AG08396 (cell line): ENCODE measurements around the gene IER5L.
"Not testable (repeated sequence)": the region's sequence is repeated elsewhere in the genome, so short reads cannot be mapped to it uniquely, and the experiment has no call there.

ENCODE experiments used
- DNase-seq: peaks from one replicate; pipeline ENCODE4 v3.0.0; 2012; ENCODE audit warnings: low spot score, mixed read lengths

IER5L gene

DNA sequence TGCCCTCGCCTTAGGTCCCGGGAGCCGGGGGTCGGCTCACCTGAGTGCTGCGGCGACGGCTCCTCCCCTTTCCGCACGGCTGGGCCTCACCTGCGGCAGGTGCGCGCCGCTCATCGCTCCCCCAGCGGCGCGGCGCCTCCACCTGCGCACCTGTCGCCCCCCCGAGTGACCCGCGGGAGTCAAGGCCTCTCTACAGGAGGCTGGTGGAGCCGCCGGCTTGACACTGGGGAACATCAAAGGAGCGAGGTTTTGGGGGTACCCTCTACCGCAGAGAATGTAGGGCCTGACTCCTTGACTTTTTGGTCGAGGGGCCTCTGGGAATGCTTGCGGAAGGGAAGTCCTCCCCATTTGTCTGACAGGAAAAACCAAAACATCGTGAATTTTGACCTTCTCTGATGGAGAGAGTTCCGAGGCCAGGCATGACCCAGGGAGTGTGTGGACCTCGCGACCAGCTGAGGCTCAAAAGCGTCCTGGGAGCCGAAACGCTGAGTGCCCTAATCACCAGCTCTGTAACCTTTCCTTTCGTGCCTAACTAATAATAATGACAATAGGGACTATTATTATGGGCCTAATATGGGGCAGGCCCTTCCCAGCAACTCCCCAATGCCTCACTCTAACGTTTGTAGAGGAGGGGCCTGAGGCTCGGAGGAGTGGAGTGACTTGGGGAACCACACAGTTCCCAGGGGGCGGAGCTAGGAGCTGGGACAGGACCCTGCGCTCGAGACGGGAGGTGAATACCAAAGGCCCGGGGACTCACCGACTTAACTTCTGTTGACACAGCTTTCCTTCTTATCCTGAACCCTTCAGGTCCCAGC lies 714 bp upstream of the IER5L start:
- DNase-seq, result no peak

DNA sequence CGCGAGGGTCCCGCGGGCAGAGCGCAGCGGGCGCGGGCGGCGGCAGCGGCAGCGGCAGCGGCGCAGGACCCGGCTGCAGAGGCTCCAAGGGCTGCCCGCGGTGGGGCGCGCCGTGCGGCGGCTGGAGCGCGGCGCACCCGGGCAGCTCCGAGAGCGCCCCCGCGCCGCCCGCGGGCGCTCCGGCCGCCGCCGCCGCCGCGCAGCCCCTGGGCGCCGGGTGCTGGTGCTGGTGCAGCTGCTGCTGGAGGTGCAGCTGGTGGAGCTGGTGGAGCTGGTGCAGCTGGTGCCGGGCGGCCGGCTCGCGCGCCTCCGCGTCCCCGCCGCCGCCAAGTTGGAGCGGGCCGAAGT lies 644 bp downstream of the IER5L start:
- peak; percentile 54 for DNase-seq

DNA sequence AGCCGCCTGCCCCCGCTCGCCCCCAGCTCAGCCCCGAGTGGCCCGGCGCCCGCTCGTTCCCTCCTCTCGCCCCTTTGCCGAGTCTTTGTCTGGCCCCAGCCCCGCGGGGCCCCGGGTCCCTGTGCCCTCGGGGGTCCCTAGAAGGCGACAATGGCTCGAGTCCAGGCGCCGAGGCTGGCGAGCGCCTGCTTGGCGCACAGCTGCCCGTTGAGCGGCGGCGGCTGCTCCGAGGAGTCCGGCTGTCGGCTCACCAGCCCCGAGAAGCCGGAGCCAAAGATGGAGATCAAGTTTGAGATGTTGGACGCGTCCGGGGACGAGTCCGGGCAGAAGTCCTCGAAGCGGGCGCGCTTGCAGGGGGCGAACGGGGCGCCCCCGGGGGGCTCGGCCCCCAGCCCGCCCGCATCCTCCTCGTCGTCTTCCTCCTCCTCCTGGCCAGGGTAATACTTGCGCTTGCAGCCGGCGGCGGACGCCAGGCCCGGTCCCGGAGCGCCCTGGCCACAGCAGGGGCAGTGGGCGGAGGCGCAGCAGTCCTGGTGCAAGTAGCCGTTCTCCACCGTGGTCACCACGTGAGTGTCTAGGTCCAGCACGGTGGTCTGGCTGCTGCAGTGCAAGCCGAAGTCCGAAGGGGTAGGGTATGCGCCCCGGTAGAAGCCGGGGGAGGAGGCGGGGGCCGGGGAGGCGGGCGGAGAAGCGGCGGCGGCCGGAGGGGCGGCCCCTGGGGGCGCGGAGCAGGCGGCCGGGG lies 1.2 kb downstream of the IER5L start:
- peak; percentile 38 for DNase-seq

DNA sequence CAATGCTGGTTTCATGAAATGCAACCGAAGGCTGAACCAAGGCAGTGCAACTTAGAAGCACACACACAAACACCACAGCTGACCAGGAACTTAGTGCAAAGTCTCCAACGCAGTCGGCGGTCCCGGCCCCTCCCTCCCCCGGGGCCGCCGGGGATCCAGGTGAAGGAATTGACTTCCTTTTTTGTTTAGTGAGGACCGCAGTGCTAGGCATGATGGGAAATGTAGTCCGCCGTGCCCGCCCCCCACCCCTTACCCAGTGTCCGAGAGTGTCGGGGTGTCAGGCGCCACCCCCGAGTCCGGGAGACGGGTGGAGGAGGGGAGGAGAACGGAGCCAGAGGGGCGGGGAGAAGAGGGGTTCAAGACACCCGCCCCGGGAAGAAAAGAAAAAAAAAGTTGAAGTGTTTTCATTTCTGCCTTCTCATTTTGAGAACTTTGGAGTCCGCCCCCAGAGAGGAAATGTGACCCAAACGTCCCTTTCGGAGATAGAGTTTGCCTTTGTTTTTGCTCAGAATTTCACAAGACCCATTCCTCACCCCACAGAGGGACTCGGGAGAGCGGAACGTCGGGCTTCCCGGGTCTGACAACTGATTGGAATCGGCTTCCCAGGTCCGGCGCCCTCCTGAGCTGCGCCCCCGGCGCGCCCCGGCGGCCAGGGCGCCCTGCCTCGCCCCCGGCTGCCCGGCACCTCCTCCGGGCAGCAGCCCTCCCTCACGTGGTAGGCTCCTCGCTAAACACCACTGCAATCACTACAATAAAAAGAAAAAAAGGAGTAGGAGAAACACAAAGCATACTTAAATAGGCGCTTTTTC lies 2.0 kb downstream of the IER5L start:
- peak; percentile 87 for DNase-seq

DNA sequence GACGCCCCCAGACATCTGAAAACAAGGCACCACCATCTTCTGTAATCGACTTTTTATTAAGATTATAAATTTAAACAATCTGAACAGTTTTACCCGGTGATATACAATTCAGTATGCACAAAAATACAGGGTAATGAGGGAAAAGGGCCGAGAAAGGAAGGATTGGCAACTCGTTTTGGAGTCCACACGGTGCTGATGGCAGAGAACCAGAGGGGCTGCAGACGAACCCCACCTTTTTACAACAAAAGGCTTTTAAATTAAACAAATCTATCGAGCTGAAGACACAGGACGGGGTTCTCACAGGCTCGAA lies 2.6 kb downstream of the IER5L start:
- no peak for DNase-seq

DNA sequence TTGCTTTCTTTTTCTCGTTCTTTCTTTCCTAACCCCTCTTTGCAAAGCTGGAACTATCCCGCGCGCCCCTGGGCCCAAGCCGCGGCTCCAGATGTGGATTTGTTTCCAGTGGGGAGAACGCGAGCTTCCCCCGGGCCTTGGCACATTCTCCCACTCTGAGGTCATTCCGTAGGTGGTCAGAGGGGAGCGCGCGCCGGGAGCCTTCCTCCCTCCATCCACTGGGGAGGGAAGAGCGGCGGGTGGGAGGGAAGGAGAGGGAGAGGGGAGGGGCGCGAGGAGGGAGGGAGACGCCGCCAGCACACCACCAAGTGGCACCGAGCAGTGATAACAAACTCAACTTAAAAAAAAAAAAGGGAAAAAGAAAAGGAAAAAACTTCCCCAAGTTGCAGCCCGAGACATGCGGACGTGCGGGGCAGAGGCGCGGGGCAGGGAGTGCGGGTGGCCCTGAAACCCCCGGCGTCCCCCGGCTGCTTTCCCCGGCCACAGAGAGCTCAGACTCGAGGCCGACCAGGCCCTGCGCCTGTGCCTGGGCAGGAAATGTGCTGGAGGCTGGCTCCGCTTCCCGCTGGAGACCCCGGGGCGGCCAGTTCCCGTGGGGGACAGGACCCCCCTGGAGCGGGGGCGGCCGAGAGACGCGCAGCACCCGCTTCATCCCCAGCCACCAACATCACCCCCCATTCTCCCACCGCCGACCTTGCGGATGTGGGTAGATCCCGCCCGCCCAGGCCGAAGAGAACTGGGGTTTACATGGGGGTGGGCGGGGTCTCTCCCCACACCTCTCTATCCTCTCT lies 3.1 kb downstream of the IER5L start:
- peak; percentile 92 for DNase-seq

DNA sequence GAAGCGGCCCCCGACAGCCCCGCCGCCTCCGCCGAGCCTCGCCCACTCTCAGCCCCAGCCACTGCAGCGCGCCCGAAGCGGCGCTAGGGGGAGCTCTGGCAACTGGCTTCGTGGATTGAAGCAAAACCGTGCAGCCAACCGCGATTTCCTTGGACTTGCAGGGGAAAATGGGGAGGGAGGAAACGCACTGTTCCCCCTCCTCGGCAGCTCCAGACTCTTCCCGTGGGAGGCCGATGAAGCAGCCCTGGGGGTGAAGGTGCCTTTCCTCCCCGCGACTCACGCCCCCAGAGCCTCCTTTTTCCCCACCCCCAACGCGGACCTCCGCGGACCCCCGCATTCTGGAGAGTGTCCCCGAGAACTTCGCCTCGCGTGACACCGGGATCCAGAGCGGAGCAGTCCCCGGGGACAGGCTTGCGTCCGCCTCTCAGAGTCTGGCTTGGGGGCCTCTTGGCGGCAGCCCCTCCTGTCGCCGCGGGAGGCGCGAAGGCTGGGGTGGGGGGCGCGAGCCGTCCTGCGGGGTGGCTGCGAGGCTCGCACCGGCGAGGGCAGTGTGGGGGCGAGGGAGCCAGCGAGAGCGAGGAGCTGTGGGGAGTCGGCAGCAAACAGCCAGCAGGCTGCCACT lies 3.8 kb downstream of the IER5L start:
- DNase-seq, result peak; percentile 91

DNA sequence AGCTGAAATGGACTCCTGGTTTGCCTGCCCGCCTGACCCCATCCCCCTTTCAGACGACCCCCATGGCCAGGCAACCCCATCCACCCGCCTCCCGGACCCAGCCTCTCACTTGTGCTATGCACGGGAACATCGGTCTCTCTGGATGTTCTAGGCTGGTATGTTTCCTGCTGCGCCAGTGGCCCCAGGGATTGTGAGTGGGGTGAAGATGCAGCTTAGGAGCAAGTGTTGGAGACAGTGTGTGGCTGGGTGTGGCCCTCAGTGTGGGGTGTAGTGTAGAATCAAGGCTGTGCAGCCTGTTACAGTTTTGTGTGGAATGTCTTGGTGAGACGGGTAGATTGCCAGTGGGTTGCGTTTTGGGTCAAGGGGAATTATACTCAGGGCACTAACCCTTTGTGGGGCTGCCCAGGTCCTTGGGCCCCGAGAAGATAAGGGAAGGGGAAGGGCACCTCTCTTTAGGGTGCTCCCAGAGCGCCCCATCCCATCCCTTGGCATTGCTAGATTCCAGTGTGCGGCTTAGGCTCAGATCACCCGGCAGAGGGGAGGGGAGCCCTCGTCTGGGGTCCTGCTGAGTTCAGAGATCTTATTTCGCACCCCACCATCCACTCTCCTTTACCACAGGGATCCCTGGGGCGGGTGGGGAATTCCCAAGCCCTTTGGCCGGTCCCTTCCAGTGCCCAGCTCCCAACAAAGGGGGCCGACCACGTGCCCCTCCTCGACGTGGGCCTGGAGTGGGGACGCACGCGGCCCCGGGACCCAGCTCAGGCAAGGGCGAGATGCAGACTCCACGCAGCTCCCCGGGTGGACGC lies 4.6 kb downstream of the IER5L start:
- DNase-seq, result no peak

DNA sequence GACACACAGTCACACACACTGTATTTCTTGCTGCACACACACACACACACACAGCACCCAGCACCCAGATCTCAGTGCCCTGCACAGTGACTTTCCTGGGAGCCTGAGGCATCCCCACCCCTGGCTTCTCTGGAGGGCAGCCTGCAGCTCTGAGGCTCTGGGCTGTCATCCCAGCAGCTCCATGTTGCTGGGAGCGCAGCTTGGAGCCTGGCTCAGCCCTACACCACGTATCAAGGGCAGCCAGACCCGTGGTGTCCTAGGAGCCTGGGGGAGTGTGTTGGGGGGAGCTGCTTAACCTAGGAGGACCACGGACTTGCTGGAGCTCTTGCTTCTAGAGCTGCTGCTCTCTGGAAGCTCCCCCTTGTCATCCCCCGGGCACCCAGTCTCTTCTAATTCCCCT lies 5.2 kb downstream of the IER5L start:
- DNase-seq, result no peak

DNA sequence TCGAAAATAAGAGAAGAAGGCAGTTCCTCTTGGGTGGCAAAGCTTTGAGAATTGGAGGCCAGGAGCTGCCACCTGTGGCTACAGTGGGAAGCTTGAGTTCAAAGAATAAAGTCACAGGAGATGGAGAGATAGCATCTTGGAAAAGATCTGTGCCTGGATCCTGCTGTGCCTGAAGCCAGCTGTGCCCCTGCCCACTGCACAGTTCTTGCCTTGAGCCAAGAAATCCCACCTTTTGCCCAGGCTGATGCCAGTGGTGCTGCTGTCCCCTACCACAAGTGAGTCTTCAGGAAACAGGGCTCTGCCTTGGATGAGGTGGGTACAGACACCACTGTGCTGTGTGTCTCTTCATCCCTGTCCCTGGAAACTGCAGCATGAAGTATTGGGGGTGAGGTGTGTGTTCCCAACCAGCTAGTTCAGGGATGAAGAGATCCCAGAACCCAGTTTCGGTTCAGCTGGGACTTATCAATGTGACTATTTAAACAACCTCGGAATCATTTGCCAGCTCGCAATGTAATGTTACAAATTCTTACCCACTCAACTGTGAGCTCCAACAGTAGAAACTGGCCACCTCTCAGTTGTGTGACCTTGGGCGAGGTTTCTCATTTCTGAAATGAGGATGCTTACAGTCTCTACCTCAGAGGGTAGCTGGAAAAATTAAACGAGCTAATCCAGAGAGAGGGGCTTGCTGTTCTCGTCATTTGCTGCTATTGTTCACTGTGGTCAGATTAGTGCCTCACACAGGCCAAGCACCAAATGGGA lies 5.9 kb downstream of the IER5L start:
- DNase-seq, result no peak

DNA sequence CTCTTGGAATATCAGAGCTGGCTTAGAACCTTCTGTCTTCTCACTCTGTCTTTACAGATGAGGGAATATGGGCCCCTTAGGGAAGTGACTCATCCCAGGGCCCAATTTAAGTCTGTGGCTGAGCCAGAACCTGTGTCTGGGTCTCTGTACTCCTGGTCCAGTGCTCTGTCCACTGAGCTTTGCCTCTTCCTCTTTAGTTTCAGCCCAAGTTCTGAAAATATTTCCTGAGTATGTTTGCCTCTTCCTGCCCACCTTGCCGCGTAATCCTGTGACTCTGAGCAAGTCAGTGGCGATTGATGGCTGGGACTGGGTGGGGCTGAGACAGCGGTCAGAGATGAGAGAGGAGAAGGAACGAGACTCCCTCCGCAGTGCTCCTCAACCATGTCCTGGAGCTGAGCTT lies 7.8 kb downstream of the IER5L start:
- no peak for DNase-seq

DNA sequence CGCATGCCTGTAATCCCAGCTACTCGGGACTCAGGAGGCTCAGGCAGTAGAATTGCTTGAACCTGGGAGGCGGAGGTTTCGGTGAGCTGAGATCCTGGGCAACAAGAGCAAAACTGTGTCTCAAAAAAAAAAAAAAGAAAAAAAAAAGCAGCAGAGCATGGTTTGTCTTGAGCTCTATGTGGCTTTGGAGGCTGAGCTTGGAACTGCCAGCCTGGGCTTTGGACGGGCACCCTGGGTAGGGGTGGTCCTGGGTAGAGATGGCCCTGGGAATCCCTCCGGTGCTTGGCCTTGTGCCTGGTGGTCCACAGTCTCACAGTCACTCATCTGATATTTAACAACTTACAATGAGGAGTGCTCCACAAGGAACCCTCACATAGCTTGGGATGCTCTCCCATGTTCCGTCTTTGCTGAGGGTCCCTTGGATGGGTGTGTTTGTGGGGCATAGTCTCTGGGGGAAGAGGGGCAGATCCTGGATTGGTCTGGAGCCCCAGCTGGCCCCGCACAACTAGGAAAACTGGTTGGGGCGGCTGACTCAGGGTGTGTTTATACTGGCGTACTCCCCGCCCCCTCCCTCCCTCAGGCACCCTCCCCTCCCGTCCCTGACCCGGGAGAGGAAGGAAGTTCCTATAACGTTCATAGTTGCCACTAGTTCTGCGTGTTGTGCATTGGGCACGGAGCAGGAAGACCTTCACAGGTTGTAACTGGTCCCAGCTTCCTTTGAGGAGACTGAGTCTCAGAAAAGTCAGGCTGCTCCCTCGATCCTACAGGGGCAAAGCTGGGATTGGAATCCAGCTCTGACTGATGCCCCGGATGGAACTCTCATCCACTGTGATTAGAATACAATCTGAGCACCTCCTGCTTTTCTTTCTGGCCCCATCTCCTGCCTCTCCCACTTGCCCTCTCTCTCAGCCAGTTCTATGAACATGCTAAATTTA lies 11.2 kb downstream of the IER5L start:
- DNase-seq, result peak; percentile 91

DNA sequence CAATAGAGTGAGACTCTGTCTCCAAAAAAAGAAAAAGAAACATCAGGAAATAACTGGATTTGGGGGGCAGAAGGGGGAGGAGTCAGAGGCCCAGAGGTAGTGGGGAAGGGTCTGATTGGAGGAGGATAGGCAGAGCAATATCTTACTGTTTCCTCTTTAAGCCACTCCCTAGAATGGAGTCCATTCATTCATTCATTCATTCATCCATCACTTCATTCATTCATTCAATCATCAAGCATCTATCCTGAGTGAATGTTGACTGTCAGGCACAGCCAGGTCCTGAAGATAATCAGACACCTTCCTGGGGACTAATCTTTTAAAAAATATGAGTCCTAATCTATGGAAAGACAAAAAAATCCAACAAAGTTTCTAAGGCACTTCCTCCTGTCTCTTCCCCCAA lies 12.9 kb downstream of the IER5L start:
- no peak for DNase-seq

DNA sequence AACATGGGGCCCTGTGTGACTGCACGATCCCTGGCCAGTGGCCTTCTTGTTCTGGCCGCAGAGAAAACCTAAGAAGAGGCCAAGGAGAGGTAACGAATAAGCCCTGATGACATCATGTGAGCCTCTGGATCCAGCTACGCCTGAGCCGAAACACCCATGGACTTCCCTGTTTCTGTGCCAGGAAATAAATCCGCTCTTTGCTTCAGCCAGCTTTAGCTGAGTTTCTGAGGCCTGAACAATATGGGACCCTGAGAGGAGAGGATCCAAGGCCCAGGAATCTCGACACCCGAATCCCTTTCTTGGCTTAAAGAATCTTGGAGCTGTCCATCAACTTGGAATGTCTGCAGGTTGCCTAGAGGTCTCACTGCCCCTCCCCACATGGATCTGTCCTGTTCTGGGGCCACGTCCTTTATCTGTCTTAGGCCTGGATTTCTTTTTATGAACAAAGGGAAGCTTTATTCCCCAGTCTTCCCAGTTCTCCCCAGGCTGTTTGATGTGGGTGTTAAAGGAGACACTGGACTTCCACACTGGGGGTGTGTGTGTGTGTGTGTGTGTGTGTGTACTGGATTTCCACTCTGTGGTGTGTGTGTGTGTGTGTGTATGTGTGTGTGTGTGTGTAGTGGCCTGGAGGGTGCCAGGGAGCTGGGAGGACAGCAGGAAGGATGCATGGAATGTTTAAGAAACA lies 13.7 kb downstream of the IER5L start:
- peak; percentile 49 for DNase-seq

DNA sequence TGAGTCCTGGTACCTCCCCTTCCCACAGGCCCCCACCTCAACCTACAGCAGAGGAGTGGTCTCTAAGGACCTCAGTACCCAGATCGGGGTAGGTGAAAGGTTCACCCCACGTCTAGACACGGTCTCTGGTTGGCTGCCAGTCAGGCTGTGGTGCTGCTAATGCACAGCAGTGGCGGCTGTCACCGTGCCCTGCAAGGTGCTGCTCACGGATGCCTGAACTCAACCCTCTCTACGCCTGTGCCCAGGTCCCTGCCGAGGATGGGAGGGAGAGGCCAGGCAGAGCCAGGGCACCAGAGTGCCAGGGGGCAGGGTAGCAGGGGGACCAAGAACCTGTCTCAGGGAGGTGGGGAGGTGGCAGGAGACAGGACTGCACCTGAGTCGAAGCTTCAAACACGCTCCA lies 14.3 kb downstream of the IER5L start:
- DNase-seq, result no peak

DNA sequence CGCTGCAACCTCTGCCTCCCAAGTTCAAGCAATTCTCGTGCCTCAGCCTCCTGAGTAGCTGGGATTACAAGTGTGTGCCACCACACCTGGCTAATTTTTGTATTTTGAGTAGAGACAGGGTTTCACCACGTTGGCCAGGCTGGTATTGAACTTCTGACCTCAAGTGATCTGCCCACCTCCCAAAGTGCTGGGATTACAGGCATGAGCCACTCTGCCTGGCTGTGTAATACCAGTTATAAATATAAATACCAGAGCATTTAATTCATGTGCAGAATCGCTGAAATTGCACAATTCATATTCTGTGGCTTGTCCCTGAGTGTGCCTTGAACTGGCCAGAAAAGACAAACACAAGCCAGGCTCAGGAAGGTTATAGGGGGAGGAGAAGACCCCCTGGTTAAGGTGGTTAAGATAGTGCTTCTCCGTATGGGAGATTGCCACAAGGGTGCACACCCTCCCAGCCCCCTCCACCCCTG lies 14.8 kb downstream of the IER5L start:
- not testable (repeated sequence) for DNase-seq

DNA sequence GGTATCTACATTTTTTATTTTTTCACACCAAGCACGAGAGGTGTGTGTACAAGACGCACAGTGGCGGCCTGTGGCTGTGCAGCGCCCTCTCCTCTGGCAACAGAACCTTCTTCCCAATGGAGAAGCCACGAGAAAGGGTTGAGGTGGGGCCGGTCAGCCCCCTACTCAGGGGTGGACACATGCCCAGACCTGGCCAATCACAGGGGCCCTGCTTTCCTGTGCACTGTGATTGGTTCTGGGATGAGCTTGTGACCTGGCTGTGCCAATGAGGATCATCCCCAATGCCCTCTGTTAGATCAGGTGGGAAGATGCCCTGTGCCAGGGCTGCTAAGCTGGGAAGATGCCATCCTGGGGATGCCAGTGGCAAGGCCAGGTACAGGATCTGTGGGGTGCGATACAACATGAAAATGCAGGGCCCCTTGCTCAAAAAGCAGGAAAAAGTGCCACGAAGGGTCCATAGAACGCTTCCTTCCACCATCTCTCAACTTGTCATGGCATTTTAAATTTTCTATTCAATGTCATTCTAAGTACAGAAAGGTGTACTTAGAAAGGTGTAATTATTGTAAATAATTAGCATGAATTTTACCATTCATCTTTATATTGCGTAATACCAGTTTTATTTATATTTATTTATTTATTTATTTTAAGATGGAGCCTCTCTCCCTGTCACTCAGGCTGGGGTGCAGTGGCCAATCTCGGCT lies 15.4 kb downstream of the IER5L start:
- no peak for DNase-seq

DNA sequence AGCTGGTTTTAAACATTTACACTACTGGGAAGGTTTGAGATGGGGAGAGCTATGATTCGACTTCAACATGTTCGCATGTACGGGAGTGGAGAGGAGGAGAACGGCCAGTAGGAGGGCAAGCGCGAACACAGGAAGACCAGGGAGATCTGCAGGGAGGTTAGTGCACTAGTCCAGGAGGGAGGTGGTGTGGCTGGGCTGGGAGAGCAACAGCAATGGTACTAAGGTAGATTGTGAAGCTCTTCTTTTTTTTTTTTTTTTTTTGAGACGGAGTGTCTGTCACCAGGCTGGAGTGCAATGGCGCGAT lies 16.6 kb downstream of the IER5L start:
- no peak for DNase-seq
